ENCODE results near the gene SFTPA1.

DNA sequence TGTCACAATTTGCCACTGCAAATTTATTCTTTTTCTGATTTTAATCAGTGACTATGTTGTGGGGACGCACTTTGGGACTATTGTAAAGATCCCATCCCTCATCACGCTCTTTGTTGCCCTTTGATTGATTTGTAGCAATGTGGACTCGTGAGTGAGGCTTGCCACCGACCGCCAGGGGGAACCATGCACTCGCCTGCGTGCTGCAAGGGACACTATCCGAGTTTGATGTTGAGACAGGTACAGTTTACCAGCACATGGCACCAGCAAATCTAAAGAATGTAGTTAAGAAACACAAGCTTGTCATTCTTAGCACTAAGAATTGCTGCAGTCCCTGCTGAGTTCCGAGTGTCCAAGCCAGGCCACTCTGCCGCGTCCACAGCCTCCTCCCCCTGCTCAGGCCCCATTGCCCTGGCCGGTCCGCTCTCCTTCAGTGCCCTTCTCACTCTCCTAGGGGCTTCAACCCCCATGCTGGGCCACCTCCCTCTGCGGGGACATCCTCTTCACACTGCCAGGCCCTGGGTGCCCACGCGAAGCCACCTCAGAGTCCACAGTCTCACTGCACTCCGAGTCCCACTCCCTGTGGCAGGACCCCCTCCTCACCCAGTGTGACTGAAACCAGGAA, 48.5 kb upstream of the SFTPA1 start:
- TF ChIP-seq, protein P1, sequence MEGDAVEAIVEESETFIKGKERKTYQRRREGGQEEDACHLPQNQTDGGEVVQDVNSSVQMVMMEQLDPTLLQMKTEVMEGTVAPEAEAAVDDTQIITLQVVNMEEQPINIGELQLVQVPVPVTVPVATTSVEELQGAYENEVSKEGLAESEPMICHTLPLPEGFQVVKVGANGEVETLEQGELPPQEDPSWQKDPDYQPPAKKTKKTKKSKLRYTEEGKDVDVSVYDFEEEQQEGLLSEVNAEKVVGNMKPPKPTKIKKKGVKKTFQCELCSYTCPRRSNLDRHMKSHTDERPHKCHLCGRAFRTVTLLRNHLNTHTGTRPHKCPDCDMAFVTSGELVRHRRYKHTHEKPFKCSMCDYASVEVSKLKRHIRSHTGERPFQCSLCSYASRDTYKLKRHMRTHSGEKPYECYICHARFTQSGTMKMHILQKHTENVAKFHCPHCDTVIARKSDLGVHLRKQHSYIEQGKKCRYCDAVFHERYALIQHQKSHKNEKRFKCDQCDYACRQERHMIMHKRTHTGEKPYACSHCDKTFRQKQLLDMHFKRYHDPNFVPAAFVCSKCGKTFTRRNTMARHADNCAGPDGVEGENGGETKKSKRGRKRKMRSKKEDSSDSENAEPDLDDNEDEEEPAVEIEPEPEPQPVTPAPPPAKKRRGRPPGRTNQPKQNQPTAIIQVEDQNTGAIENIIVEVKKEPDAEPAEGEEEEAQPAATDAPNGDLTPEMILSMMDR (IDR thresholded peaks at IDR 0.05) = peak; percentile 47 to 77 (median 62)
- no peak for TF ChIP-seq POLR2A (IDR thresholded peaks at IDR 0.05)

All from esophagus squamous epithelium (tissue), 4 donors.